IMR-90 (cell line): ENCODE results near the gene STK17A.

ENCODE experiments used
- CTCF ChIP-seq: conservative IDR thresholded peaks from 2 replicates; pipeline ENCODE4 v1.5.1; 2012; ENCODE audit warnings: mild to moderate bottlenecking, low read depth, low read length, improper control_type of control experiment
- MAFK ChIP-seq: IDR thresholded peaks from 2 replicates; pipeline ENCODE4 v1.6.1; 2012; ENCODE audit warnings: low read depth, low read length, improper control_type of control experiment
- SMC3 ChIP-seq: fragments of 150-350 bp; IDR thresholded peaks from 2 replicates; pipeline ENCODE4 v1.6.1; 2016; ENCODE audit warnings: low read depth, mild to moderate bottlenecking, antibody characterized with exemption, low read length, moderate library complexity

DNA sequence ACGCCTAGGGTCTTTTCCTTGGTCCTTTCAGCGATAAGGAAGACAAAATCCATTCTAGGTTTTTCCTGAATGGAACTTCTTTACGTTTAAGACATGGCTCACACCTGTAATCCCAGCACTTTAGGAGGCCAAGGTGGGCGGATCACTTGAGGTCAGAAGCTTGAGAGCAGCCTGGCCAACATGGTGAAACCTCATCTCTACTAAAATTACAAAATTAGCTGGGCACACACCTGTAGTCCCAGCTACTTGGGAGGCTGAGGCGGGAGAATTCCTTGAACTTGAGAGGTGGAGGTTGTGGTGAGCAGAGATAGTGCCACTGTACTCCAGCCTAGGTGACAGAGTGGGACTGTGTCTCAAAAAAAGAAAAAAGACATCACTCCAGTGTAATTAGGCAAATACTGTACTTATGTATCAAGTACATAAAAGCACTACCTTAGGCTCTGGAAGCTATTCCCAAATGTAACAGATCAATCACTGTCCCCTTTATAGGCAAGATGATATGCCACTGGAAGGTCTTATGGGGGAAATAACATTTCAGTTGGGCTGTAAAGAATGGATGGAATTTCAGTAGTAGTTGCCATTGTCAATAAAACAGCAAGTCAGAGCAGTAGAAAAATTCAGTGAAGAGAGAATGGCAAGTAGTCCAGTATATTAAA is 5.7 kb downstream of the STK17A start:
- no peak for TF ChIP-seq CTCF
- no peak for TF ChIP-seq SMC3
- TF ChIP-seq MAFK, result no peak
